Gastroesophageal sphincter (tissue), 4 donors: Measurements from ENCODE around the gene DYNLT4. TPM values are rescaled to one million over a fixed set of nuclear protein-coding genes. Genes with fewer than 3 reads are reported as not detected.

Source experiments
- ATAC-seq: fragments of 150-250 bp; one replicate; pipeline ENCODE4 v1.9.1; 2016; ENCODE audit warnings: mild to moderate bottlenecking, moderate library complexity
- H3K27ac ChIP-seq, 4 donors: fragments of 200-600 bp; sonication (generic) in 3 of 4; 1 replicate in 3 of 4; 2 replicates in 1 of 4; pipeline ENCODE4 v1.5.1; 2016 to 2019
- H3K27me3 ChIP-seq: fragments of 200-600 bp; sonication (generic); one replicate; pipeline ENCODE4 v1.5.1; 2019
- H3K36me3 ChIP-seq, 2 donors: fragments of 200-600 bp; sonication (generic); one replicate each; pipeline ENCODE4 v1.5.1; 2019; ENCODE audit warnings: control low read depth in 1 of 2
- H3K4me1 ChIP-seq, 3 donors: fragments of 200-600 bp; sonication (generic); 1 replicate in 2 of 3; 2 replicates in 1 of 3; pipeline ENCODE4 v1.5.1; 2016 to 2019; ENCODE audit warnings: control low read depth in 2 of 3
- H3K4me3 ChIP-seq, 2 donors: fragments of 200-600 bp; sonication (generic); one replicate each; pipeline ENCODE4 v1.5.1; 2019; ENCODE audit warnings: mild to moderate bottlenecking in 1 of 2, moderate library complexity in 1 of 2
- H3K9me3 ChIP-seq, 3 donors: fragments of 200-600 bp; sonication (generic); one replicate each; pipeline ENCODE4 v1.5.1; 2017 to 2019; ENCODE audit warnings: control low read depth in 2 of 3
- EP300 ChIP-seq: sonication (generic); formaldehyde crosslinking; IDR thresholded peaks from one replicate; pipeline ENCODE4 v1.6.1; 2017; ENCODE audit warnings: antibody characterized with exemption, mild to moderate bottlenecking
- POLR2A ChIP-seq, 2 donors: fragments of 450-650 bp; IDR thresholded peaks; one replicate each; pipeline ENCODE4 v1.6.1; 2017; ENCODE audit warnings: antibody characterized with exemption in 2 of 2, mild to moderate bottlenecking in 2 of 2, moderate library complexity in 1 of 2
- POLR2AphosphoS5 ChIP-seq: sonication (generic); formaldehyde crosslinking; IDR thresholded peaks from one replicate; pipeline ENCODE4 v1.6.1; 2017; ENCODE audit warnings: antibody characterized with exemption
- WGBS, 2 donors: methylation state at CpG; one replicate each; pipeline ENCODE4 v1.1.5; 2018; ENCODE audit warnings: low coverage in 1 of 2; 5-methylcytosine and 5-hydroxymethylcytosine counted together
- total RNA-seq, 4 donors: library from RNA; depleted of rRNA; stranded (reverse); fragments of >200 nt; gene quantifications; one replicate each; pipeline ENCODE4 v1.1.0, GENCODE V29; 2016
- TF ChIP-seq, protein P1 (sequence below), 4 experiments: fragments of 200-600 bp in 2 of 4; fragments of 450-650 bp in 2 of 4; sonication (generic) in 1 of 4; IDR thresholded peaks; one replicate each; pipeline ENCODE4 v1.5.1; 2017 to 2019; ENCODE audit warnings: antibody characterized with exemption in 4 of 4, mild to moderate bottlenecking in 2 of 4, moderate library complexity in 2 of 4

DYNLT4 gene
- total RNA-seq, 4 donors from 2014 or later, result 1.4 TPM; not detected in 3

DNA sequence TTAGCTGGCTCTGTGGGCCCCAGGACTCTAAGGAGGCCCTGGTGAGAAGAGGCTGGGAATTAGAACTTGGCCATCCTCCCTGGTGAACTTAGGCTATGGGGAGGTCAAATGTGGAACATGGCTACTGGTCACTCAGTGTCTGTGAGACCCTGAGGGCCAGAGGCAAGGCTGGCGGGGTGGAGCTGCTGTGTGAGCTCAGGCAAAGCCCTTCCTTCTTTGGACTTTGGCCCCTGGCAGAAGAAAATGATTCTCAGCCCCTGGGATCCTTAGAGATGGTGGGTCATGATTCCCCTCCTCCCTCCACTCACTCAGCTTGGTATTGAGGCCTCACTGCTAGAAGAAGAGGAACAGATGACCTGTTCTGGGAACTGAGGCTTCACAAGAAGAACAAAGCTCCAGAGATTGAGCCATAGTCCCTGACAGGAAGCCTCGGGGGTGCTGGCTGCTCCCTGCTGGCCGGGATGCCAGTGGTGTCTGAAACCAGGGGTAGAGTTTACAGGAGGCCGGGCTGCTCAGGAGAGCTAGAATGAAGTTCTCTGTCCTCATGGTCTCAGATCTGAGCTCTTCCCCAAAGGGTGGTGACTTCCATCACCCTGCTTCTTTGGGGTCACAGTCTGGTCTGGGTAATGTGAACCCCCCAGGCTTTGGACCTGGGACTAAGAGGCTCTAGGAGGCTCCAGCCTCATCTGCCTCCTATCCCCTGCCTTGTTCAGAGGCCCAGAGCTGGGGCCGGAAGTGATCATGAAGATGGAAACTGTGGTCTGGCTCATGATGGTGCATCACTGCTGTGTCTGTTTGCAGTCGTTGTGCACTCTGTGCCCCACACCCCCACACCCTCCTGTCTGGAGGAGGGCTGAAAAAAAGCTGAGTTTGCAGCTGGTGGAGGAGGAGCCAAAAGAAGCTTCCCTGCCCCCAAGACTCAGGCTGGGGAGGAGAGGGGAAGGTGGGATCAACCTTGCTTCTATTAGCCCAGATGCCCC, 2.1 kb upstream of the DYNLT4 start:
- TF ChIP-seq, protein P1, sequence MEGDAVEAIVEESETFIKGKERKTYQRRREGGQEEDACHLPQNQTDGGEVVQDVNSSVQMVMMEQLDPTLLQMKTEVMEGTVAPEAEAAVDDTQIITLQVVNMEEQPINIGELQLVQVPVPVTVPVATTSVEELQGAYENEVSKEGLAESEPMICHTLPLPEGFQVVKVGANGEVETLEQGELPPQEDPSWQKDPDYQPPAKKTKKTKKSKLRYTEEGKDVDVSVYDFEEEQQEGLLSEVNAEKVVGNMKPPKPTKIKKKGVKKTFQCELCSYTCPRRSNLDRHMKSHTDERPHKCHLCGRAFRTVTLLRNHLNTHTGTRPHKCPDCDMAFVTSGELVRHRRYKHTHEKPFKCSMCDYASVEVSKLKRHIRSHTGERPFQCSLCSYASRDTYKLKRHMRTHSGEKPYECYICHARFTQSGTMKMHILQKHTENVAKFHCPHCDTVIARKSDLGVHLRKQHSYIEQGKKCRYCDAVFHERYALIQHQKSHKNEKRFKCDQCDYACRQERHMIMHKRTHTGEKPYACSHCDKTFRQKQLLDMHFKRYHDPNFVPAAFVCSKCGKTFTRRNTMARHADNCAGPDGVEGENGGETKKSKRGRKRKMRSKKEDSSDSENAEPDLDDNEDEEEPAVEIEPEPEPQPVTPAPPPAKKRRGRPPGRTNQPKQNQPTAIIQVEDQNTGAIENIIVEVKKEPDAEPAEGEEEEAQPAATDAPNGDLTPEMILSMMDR (IDR thresholded peaks at IDR 0.05), result peak in 1 of 4 experiments; percentile 14
- TF ChIP-seq POLR2A (IDR thresholded peaks at IDR 0.05) (no peak), POLR2AphosphoS5 (peak; percentile 44), EP300 (no peak)
- peaks cover 17 to 89% (median 71%) of the 10 kb centered on the region in 3 donors for H3K4me1 ChIP-seq
- no CpG with 5 or more reads among the region's 6 CpGs for WGBS, 2 donors
- H3K36me3 ChIP-seq, result peaks cover 0 to 24% of the 10 kb centered on the region in 2 donors
- H3K4me3 ChIP-seq, result peak overlapping the region; percentile 1 to 44
- H3K9me3 ChIP-seq, result no peaks in the 10 kb centered on the region
- peak overlapping the region; percentile 95 to 99 (median 96) for H3K27ac ChIP-seq
- H3K27me3 ChIP-seq, result no peaks in the 10 kb centered on the region
- ATAC-seq, result no peak

DNA sequence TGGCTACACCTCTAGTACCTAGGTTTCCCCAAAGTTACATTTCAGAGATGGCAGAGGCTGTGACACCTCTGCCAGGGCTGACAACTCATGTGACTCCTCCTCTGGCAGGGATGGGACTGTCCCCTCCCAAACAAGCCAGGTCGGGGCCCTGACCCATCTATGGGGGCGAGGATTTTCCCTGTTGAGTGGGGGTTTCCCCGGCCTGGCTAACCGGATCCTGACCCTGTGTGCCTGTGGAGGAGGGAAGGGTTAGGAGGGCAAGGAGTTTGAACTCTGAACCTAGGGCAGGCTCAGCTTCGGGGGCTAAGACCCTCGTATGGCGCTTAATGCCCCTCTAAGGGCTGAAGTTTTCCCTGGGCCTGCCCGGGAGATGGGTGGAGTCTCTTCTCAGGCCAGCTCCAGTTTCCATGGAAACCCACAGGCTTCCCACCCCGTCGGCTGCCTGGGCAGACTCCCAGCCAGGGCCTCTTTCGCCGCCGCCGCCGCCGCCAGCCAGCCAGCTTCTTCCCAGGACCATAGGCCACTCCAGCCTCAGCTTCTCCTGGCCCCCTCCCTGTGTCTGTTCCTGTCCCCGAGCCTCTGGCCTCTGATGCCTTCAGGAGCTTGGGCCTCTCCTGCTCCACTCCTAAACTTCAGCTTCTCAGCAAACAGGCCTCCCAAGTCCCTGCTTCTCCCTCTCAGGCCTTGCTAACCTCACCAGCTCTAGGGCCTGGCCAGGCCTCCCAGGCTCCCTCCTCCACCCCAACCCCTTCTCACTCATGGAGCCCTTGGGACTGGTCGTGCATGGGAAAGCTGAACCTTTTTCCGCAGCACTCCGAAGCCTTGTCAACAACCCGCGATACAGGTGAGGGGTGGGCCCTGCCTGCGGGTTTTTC, 1.1 kb upstream of the DYNLT4 start, which contains the start of gene BTBD19:
TSS of gene BTBD19 (plus strand) at position 461 of the 875 bp plus-strand sequence. CDS start at position 759, 298 bp downstream.
- Histone ChIP-seq H3K27ac (peak within 1 kb of the TSS; percentile 95 to 99 (median 96)), H3K4me1 (peaks cover 17 to 89% (median 75%) of the 10 kb centered on the region in 3 donors), H3K9me3 (no peaks in the 10 kb centered on the region), H3K4me3 (peak within 1 kb of the TSS; percentile 1 to 44), H3K36me3 (peaks cover 0 to 33% of the 10 kb centered on the region in 2 donors), H3K27me3 (no peaks in the 10 kb centered on the region)
- WGBS, 2 donors, result 0 to 2% methylated on average over 1 to 9 of the region's 23 CpGs
- peak in 1 of 2 donors; percentile 20 for TF ChIP-seq POLR2A (IDR thresholded peaks at IDR 0.05)
- TF ChIP-seq, protein P1 (IDR thresholded peaks at IDR 0.05), result no peak
- peak; percentile 51 for ATAC-seq

DNA sequence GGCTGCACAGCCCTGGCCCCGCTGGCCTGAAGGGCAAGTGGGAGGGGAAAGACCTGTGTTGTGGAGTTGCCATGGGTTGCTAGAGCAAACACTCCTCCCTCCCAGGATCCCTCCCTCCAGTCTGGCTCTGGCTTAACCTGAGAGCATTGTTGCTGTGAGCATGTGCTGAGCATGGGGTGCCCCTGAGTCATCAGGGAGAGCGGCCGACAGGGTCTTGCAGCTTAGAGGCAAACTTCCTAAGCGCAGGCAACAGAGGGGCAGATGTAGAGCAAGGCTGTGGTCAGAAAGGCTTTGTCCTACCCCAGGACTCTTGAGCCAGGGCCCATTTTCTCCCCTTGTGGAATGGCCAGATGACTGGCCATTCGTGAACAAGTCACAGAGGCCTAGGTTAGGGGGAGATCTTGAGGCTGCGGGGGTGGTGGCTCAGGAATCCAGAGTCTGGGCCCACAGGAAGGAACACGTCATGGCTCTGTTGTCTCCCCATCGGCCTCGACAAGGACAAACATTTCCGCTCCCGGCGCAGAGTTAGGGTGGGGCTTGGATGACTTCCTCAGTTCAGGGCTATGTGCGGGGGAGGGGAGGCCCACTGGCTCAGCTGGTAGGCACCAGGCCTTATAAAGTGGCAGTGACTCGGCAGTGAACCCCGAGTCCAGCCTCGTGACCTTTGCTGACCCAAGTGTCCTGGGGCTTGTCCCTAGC, 362 bp upstream of the DYNLT4 start:
- peak overlapping the region; percentile 95 to 99 (median 96) for H3K27ac ChIP-seq
- 0% methylated on average over 1 of the region's 16 CpGs; no CpG with 5 or more reads in 1 of the 2 donors for WGBS, 2 donors
- peaks cover 0 to 41% of the 10 kb centered on the region in 2 donors for H3K36me3 ChIP-seq
- no peaks in the 10 kb centered on the region for H3K9me3 ChIP-seq
- peaks cover 17 to 89% (median 73%) of the 10 kb centered on the region in 3 donors for H3K4me1 ChIP-seq
- H3K27me3 ChIP-seq, result no peaks in the 10 kb centered on the region
- peak overlapping the region in 1 of 2 donors; percentile 44 for H3K4me3 ChIP-seq
- peak; percentile 89 for ATAC-seq
- TF ChIP-seq, protein P1 (IDR thresholded peaks at IDR 0.05), result peak in 1 of 4 experiments; percentile 30
- peak; percentile 86 for TF ChIP-seq POLR2AphosphoS5
- peak; percentile 25 to 33 for TF ChIP-seq POLR2A (IDR thresholded peaks at IDR 0.05)
- no peak for TF ChIP-seq EP300

- no peak overlapping the region for H3K4me3 ChIP-seq
These were observed 987 bp downstream of the DYNLT4 start for GRCh38 chr1:44806025-44806703.

More at GRCh38 chr1:44806025-44806703, 987 bp downstream of the DYNLT4 start:
- H3K4me1 ChIP-seq, result peaks cover 17 to 89% (median 71%) of the 10 kb centered on the region in 3 donors
- peak overlapping the region; percentile 95 to 99 (median 96) for H3K27ac ChIP-seq
- TF ChIP-seq, protein P1 (IDR thresholded peaks at IDR 0.05), result no peak
- TF ChIP-seq EP300, result no peak
- TF ChIP-seq POLR2A (IDR thresholded peaks at IDR 0.05), result no peak
- TF ChIP-seq POLR2AphosphoS5, result no peak
- H3K27me3 ChIP-seq, result no peaks in the 10 kb centered on the region
- H3K36me3 ChIP-seq, result peaks cover 0 to 43% of the 10 kb centered on the region in 2 donors
- H3K9me3 ChIP-seq, result no peaks in the 10 kb centered on the region
- 89% methylated on average over 15 of the region's 70 CpGs; no CpG with 5 or more reads in 1 of the 2 donors for WGBS, 2 donors
- no peak for ATAC-seq
